ENCODE results near the gene MYL7.

DNA sequence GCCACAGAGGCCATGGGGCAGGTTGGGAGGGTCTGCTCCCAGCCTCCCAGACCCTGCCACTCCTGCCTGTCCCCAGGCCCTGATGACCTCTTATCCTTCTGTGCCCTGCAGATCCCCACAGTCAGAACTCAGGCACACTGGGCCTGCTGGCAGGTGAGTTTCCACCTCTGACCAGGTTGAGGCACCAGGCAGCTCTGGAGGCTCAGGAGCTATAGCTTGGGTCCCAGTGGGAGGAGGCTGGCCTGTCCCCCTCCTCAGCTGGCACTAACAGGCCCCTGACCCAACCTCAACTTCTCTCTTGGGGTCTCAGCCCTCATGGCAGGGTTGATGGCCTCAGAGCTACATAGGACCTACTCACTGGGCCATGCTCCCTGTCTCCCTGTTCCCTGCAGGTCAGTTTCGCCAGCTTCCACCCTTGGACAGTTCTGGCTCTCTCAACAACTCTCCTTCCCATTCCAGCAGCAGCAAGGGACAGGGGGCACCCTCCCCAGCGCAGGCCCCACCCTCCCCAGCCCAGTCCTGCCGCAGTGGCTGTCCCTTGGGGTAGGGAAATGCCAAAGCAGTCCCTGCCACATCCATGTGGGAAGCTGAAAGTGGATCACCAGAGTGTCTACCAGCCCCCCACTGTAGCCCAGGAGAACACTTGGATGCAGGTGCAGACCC is 39.7 kb downstream of the MYL7 start:
- TF ChIP-seq, protein P1, sequence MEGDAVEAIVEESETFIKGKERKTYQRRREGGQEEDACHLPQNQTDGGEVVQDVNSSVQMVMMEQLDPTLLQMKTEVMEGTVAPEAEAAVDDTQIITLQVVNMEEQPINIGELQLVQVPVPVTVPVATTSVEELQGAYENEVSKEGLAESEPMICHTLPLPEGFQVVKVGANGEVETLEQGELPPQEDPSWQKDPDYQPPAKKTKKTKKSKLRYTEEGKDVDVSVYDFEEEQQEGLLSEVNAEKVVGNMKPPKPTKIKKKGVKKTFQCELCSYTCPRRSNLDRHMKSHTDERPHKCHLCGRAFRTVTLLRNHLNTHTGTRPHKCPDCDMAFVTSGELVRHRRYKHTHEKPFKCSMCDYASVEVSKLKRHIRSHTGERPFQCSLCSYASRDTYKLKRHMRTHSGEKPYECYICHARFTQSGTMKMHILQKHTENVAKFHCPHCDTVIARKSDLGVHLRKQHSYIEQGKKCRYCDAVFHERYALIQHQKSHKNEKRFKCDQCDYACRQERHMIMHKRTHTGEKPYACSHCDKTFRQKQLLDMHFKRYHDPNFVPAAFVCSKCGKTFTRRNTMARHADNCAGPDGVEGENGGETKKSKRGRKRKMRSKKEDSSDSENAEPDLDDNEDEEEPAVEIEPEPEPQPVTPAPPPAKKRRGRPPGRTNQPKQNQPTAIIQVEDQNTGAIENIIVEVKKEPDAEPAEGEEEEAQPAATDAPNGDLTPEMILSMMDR (conservative IDR thresholded peaks at IDR 0.05; ENCODE audit: low read depth, low read length) = no peak
- TF ChIP-seq EZH2 (IDR thresholded peaks at IDR 0.05; ENCODE audit: borderline replicate concordance, low read depth, low read length, poor library complexity, severe bottlenecking) = no peak

Measured in A673 (cell line).